HepG2 (cell line): ENCODE data around the gene FALEC. TPM values are rescaled to one million over a fixed set of nuclear protein-coding genes. Genes with fewer than 3 reads are reported as not detected.

ENCODE experiments used
- AGO2 ChIP-seq: fragments of 200-400 bp; formaldehyde crosslinking; optimal IDR thresholded peaks from 2 replicates; pipeline ENCODE3; 2017; ENCODE audit warnings: mild to moderate bottlenecking, low read depth, low read length, moderate library complexity
- CEBPB ChIP-seq: IDR thresholded peaks from 2 replicates; pipeline ENCODE4 v1.6.1; 2011; ENCODE audit warnings: low read depth, low read length, improper control_type of control experiment, borderline replicate concordance
- DNMT3B ChIP-seq: conservative IDR thresholded peaks from 2 replicates; pipeline ENCODE4 v1.6.1; 2016; ENCODE audit warnings: missing biosample characterization, control low read depth
- DPF2 ChIP-seq: sonication (generic); formaldehyde crosslinking; IDR thresholded peaks from 2 replicates; pipeline ENCODE4 v1.4.0; 2020; ENCODE audit warnings: mild to moderate bottlenecking, low read depth, missing genetic modification reagents, borderline replicate concordance
- ELF3 ChIP-seq: IDR thresholded peaks from 2 replicates; pipeline ENCODE4 v1.6.1; 2016; ENCODE audit warnings: missing genetic modification reagents, missing compliant biosample characterization
- FLYWCH1 ChIP-seq: sonication (generic); formaldehyde crosslinking; IDR thresholded peaks from 2 replicates; pipeline ENCODE4 v1.8.1; 2023; ENCODE audit warnings: mild to moderate bottlenecking, missing genetic modification reagents
- GATAD2A ChIP-seq: IDR thresholded peaks from 2 replicates; pipeline ENCODE4 v1.6.1; 2016
- HNRNPUL1 ChIP-seq: fragments of 200-400 bp; formaldehyde crosslinking; IDR thresholded peaks from 2 replicates; pipeline ENCODE4 v1.6.1; 2017; ENCODE audit warnings: low read depth, mild to moderate bottlenecking, low read length, moderate library complexity
- MED1 ChIP-seq: sonication (generic); formaldehyde crosslinking; IDR thresholded peaks from 2 replicates; pipeline ENCODE4 v1.4.0; 2020; ENCODE audit warnings: missing genetic modification reagents
- SOX13 ChIP-seq, 3 experiments: fragments of 450-650 bp in 1 of 3; sonication (generic) in 1 of 3; formaldehyde crosslinking in 1 of 3; IDR thresholded peaks in 2 of 3; conservative IDR thresholded peaks in 1 of 3; 2 replicates each; pipeline versions ENCODE4 v1.5.0 to v1.6.1; 2016 to 2020; ENCODE audit warnings: antibody characterized with exemption in 1 of 3, mild to moderate bottlenecking in 1 of 3, missing compliant biosample characterization in 1 of 3, missing genetic modification reagents in 1 of 3, moderate library complexity in 1 of 3
- TCF12 ChIP-seq, 2 experiments: fragments of 450-650 bp in 1 of 2; sonication (generic) in 1 of 2; formaldehyde crosslinking in 1 of 2; IDR thresholded peaks; 2 replicates each; pipeline versions ENCODE4 v1.6.1 to v1.8.0; 2017 to 2022; ENCODE audit warnings: antibody characterized with exemption in 1 of 2, mild to moderate bottlenecking in 1 of 2, missing genetic modification reagents in 1 of 2, moderate library complexity in 1 of 2
- ZBTB38 ChIP-seq: sonication (generic); formaldehyde crosslinking; IDR thresholded peaks from 2 replicates; pipeline ENCODE4 v1.5.1; 2020; ENCODE audit warnings: mild to moderate bottlenecking, missing genetic modification reagents
- ZFP41 ChIP-seq: sonication (generic); formaldehyde crosslinking; IDR thresholded peaks from 2 replicates; pipeline ENCODE4 v1.4.0; 2020; ENCODE audit warnings: mild to moderate bottlenecking, missing genetic modification reagents, borderline replicate concordance
- ZNF382 ChIP-seq: sonication (generic); formaldehyde crosslinking; IDR thresholded peaks from 2 replicates; pipeline ENCODE4 v1.5.0; 2020; ENCODE audit warnings: missing genetic modification reagents, mild to moderate bottlenecking, borderline replicate concordance
- ZNF598 ChIP-seq: sonication (generic); formaldehyde crosslinking; IDR thresholded peaks from 2 replicates; pipeline ENCODE4 v1.5.1; 2020; ENCODE audit warnings: mild to moderate bottlenecking, missing genetic modification reagents, borderline replicate concordance
- ZNF749 ChIP-seq: sonication (generic); formaldehyde crosslinking; IDR thresholded peaks from 2 replicates; pipeline ENCODE4 v1.8.0; 2022; ENCODE audit warnings: mild to moderate bottlenecking, missing genetic modification reagents, moderate library complexity, borderline replicate concordance
- ZNF761 ChIP-seq: sonication (generic); formaldehyde crosslinking; conservative IDR thresholded peaks from 2 replicates; pipeline ENCODE4 v1.4.0; 2020; ENCODE audit warnings: mild to moderate bottlenecking, missing genetic modification reagents
- polyA plus RNA-seq, 8 experiments: library from polyadenylated mRNA; depleted of rRNA in 3 of 8; stranded (reverse) in 7 of 8; unstranded in 1 of 8; fragments of >200 nt; fragmentation: Illumina TruSeq in 4 of 8; extraction: Trizol in 4 of 8; gene quantifications; 2 replicates each; pipeline versions ENCODE4 v1.2.1 to v1.2.3, GENCODE V29; 2011 to 2016; ENCODE audit warnings: low read depth in 4 of 8, missing spikeins in 1 of 8, mixed read lengths in 1 of 8; ENCODE audit not compliant: insufficient read depth in 1 of 8
- total RNA-seq, 5 experiments: library from RNA; depleted of rRNA; stranded (reverse); fragments of >200 nt; fragmentation: Illumina TruSeq; extraction: Trizol; gene quantifications; 2 replicates each; pipeline ENCODE4 v1.2.3, GENCODE V29; 2016; ENCODE audit warnings: low read depth in 1 of 5
- TF ChIP-seq, protein P1 (sequence below): sonication (generic); formaldehyde crosslinking; IDR thresholded peaks from 2 replicates; pipeline ENCODE4 v1.4.0; 2020; ENCODE audit warnings: missing genetic modification reagents
- TF ChIP-seq, protein P2 (sequence below): sonication (generic); formaldehyde crosslinking; IDR thresholded peaks from 2 replicates; pipeline ENCODE4 v1.4.0; 2020; ENCODE audit warnings: missing genetic modification reagents, borderline replicate concordance
- TF ChIP-seq, protein P3 (sequence below): sonication (generic); formaldehyde crosslinking; IDR thresholded peaks from 2 replicates; pipeline ENCODE4 v1.4.0; 2020; ENCODE audit warnings: missing genetic modification reagents
- TF ChIP-seq, protein P4 (sequence below): sonication (generic); formaldehyde crosslinking; IDR thresholded peaks from 2 replicates; pipeline ENCODE4 v1.8.1; 2023; ENCODE audit warnings: missing genetic modification reagents, inconsistent platforms, borderline replicate concordance

FALEC gene
- total and polyA plus RNA-seq, 2 of the 13 experiments (the other 11 are each of a cell fraction or from before 2014, with no cell fraction given), result 0.33 to 0.71 TPM

DNA sequence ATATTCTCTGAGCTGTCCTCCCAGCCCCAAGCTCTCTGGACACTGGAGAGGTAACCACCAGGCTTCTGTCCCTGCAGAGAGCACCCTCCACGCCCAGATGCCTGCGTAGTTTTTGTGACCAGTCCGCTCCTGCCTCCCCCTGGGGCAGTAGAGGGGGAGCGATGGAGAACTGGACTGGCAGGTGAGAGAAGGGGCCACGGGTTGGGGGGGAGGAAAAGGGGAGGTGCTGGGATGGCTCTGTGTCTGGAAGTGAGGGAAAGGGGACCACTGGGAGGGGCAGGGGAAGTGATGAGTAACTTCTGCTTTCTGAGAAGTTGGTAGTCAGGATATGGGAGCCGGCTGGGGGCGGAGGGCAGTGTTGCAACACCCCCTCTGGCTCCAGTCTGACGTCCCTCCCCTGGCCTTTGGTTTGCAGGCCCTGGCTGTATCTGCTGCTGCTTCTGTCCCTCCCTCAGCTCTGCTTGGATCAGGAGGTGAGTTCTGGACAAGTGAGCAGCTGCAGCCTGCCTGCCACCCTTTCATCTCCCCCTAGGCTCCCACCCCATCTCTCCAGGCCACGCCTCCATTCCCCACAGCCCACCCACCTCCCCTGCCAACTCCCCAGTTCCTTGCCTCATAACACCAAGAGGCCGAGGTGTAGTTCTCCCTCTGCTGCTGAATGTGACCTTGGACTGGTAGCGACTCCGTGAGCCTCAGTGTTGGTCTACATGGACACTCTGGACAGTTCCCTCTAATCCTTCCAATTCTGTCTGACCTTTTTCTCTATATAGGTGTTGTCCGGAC is 36.8 kb downstream of the FALEC start (continued):
- TF ChIP-seq, protein P1, sequence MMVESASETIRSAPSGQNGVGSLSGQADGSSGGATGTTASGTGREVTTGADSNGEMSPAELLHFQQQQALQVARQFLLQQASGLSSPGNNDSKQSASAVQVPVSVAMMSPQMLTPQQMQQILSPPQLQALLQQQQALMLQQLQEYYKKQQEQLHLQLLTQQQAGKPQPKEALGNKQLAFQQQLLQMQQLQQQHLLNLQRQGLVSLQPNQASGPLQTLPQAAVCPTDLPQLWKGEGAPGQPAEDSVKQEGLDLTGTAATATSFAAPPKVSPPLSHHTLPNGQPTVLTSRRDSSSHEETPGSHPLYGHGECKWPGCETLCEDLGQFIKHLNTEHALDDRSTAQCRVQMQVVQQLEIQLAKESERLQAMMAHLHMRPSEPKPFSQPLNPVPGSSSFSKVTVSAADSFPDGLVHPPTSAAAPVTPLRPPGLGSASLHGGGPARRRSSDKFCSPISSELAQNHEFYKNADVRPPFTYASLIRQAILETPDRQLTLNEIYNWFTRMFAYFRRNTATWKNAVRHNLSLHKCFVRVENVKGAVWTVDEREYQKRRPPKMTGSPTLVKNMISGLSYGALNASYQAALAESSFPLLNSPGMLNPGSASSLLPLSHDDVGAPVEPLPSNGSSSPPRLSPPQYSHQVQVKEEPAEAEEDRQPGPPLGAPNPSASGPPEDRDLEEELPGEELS, result peak; percentile 66; the same call in 1 of the 2 replicates
- TF ChIP-seq GATAD2A (CRISPR knock-in tag) (peak; percentile 71; the same call in 1 of the 2 replicates), ZNF749 (peak; percentile 22; the same call in 1 of the 2 replicates), DNMT3B (CRISPR knock-in tag) (no peak), FLYWCH1 (no peak), ZNF382 (no peak), ZNF598 (CRISPR knock-in tag) (no peak), ZBTB38 (peak; percentile 59; the same call in 1 of the 2 replicates), ZFP41 (CRISPR knock-in tag) (no peak), DPF2 (CRISPR knock-in tag) (peak; percentile 46), MED1 (CRISPR knock-in tag) (peak; percentile 62; the same call in 1 of the 2 replicates), ZNF761 (no peak), HNRNPUL1 (no peak), SOX13 (IDR thresholded peaks at IDR 0.05) (no peak), SOX13 (CRISPR knock-in tag; conservative IDR thresholded peaks at IDR 0.05 in 1 of 2, IDR thresholded peaks at IDR 0.05 in 1 of 2) (no peak; a peak in 1 of 4 replicates), AGO2 (peak; percentile 8), TCF12 (IDR thresholded peaks at IDR 0.05) (no peak), TCF12 (CRISPR knock-in tag; IDR thresholded peaks at IDR 0.05) (no peak), ELF3 (CRISPR knock-in tag) (peak; percentile 52; the same call in 1 of the 2 replicates), CEBPB (peak; percentile 98)
- TF ChIP-seq, protein P2, sequence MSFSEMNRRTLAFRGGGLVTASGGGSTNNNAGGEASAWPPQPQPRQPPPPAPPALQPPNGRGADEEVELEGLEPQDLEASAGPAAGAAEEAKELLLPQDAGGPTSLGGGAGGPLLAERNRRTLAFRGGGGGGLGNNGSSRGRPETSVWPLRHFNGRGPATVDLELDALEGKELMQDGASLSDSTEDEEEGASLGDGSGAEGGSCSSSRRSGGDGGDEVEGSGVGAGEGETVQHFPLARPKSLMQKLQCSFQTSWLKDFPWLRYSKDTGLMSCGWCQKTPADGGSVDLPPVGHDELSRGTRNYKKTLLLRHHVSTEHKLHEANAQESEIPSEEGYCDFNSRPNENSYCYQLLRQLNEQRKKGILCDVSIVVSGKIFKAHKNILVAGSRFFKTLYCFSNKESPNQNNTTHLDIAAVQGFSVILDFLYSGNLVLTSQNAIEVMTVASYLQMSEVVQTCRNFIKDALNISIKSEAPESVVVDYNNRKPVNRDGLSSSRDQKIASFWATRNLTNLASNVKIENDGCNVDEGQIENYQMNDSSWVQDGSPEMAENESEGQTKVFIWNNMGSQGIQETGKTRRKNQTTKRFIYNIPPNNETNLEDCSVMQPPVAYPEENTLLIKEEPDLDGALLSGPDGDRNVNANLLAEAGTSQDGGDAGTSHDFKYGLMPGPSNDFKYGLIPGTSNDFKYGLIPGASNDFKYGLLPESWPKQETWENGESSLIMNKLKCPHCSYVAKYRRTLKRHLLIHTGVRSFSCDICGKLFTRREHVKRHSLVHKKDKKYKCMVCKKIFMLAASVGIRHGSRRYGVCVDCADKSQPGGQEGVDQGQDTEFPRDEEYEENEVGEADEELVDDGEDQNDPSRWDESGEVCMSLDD (CRISPR knock-in tag), result no peak; the same call in 1 of the 2 replicates
- TF ChIP-seq, protein P3, sequence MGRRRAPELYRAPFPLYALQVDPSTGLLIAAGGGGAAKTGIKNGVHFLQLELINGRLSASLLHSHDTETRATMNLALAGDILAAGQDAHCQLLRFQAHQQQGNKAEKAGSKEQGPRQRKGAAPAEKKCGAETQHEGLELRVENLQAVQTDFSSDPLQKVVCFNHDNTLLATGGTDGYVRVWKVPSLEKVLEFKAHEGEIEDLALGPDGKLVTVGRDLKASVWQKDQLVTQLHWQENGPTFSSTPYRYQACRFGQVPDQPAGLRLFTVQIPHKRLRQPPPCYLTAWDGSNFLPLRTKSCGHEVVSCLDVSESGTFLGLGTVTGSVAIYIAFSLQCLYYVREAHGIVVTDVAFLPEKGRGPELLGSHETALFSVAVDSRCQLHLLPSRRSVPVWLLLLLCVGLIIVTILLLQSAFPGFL (CRISPR knock-in tag), result no peak
- TF ChIP-seq, protein P4, sequence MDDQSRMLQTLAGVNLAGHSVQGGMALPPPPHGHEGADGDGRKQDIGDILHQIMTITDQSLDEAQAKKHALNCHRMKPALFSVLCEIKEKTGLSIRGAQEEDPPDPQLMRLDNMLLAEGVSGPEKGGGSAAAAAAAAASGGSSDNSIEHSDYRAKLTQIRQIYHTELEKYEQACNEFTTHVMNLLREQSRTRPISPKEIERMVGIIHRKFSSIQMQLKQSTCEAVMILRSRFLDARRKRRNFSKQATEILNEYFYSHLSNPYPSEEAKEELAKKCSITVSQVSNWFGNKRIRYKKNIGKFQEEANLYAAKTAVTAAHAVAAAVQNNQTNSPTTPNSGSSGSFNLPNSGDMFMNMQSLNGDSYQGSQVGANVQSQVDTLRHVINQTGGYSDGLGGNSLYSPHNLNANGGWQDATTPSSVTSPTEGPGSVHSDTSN (CRISPR knock-in tag), result no peak
